ENCODE data around the gene LURAP1L.

The LURAP1L gene

GRCh38 chr9:12774861-12775678 is at the start of gene LURAP1L:
Gene LURAP1L (plus strand): TSS chr9:12775020. CDS start chr9:12775716, 696 bp downstream.
- no peaks in the 10 kb centered on the region for H3K27me3 ChIP-seq (ENCODE audit: insufficient read depth, low read length)
- no peaks in the 10 kb centered on the region for H3K9me3 ChIP-seq (ENCODE audit: low read length)
- H3K4me3 ChIP-seq (ENCODE audit: low read length), result peak within 1 kb of the TSS; percentile 67
- no peaks in the 10 kb centered on the region for H3K36me3 ChIP-seq (ENCODE audit: insufficient read depth, low read length)
- H3K4me1 ChIP-seq (ENCODE audit: insufficient read depth, low read length), result peaks cover 5% of the 10 kb centered on the region
- H2AFZ ChIP-seq (ENCODE audit: low read depth, low read length), result peak within 1 kb of the TSS; percentile 88

GRCh38 chr9:12726795-12727194 is 48.0 kb upstream of the LURAP1L start:
- H3K4me1 ChIP-seq (ENCODE audit: insufficient read depth, low read length), result no peaks in the 10 kb centered on the region
- no peak overlapping the region for H2AFZ ChIP-seq (ENCODE audit: low read depth, low read length)
- no peak overlapping the region for H3K4me3 ChIP-seq (ENCODE audit: low read length)
- no peaks in the 10 kb centered on the region for H3K9me3 ChIP-seq (ENCODE audit: low read length)
- H3K27me3 ChIP-seq (ENCODE audit: insufficient read depth, low read length), result no peaks in the 10 kb centered on the region
- no peaks in the 10 kb centered on the region for H3K36me3 ChIP-seq (ENCODE audit: insufficient read depth, low read length)

GRCh38 chr9:12730198-12730597 is 44.6 kb upstream of the LURAP1L start:
- no peaks in the 10 kb centered on the region for H3K4me1 ChIP-seq (ENCODE audit: insufficient read depth, low read length)
- no peak overlapping the region for H3K4me3 ChIP-seq (ENCODE audit: low read length)
- no peaks in the 10 kb centered on the region for H3K36me3 ChIP-seq (ENCODE audit: insufficient read depth, low read length)
- no peaks in the 10 kb centered on the region for H3K9me3 ChIP-seq (ENCODE audit: low read length)
- no peaks in the 10 kb centered on the region for H3K27me3 ChIP-seq (ENCODE audit: insufficient read depth, low read length)
- H2AFZ ChIP-seq (ENCODE audit: low read depth, low read length), result no peak overlapping the region

- peaks cover 2% of the 10 kb centered on the region for H3K4me1 ChIP-seq (ENCODE audit: insufficient read depth, low read length)
- H3K27me3 ChIP-seq (ENCODE audit: insufficient read depth, low read length), result no peaks in the 10 kb centered on the region
- no peaks in the 10 kb centered on the region for H3K36me3 ChIP-seq (ENCODE audit: insufficient read depth, low read length)
These were observed 43.9 kb upstream of the LURAP1L start for GRCh38 chr9:12730927-12731326.

GRCh38 chr9:12732971-12733370 is 41.8 kb upstream of the LURAP1L start:
- H3K27me3 ChIP-seq (ENCODE audit: insufficient read depth, low read length), result no peaks in the 10 kb centered on the region
- H3K4me3 ChIP-seq (ENCODE audit: low read length), result no peak overlapping the region
- no peak overlapping the region for H2AFZ ChIP-seq (ENCODE audit: low read depth, low read length)
- H3K4me1 ChIP-seq (ENCODE audit: insufficient read depth, low read length), result peaks cover 4% of the 10 kb centered on the region
- H3K36me3 ChIP-seq (ENCODE audit: insufficient read depth, low read length), result no peaks in the 10 kb centered on the region
- no peaks in the 10 kb centered on the region for H3K9me3 ChIP-seq (ENCODE audit: low read length)

More at GRCh38 chr9:12730927-12731326, 43.9 kb upstream of the LURAP1L start:
- Histone ChIP-seq H2AFZ (ENCODE audit: low read depth, low read length) (no peak overlapping the region), H3K9me3 (ENCODE audit: low read length) (no peaks in the 10 kb centered on the region), H3K4me3 (ENCODE audit: low read length) (no peak overlapping the region)

- no peak overlapping the region for H3K4me3 ChIP-seq (ENCODE audit: low read length)
- no peaks in the 10 kb centered on the region for H3K36me3 ChIP-seq (ENCODE audit: insufficient read depth, low read length)
- H2AFZ ChIP-seq (ENCODE audit: low read depth, low read length), result no peak overlapping the region
- H3K4me1 ChIP-seq (ENCODE audit: insufficient read depth, low read length), result peaks cover 30% of the 10 kb centered on the region
- no peaks in the 10 kb centered on the region for H3K27me3 ChIP-seq (ENCODE audit: insufficient read depth, low read length)
- H3K9me3 ChIP-seq (ENCODE audit: low read length), result no peaks in the 10 kb centered on the region
These were observed 39.2 kb upstream of the LURAP1L start for GRCh38 chr9:12735665-12736064.

- H3K4me1 ChIP-seq (ENCODE audit: insufficient read depth, low read length), result peaks cover 30% of the 10 kb centered on the region
- H3K9me3 ChIP-seq (ENCODE audit: low read length), result no peaks in the 10 kb centered on the region
These were observed 36.9 kb upstream of the LURAP1L start for GRCh38 chr9:12737871-12738270.

GRCh38 chr9:12739014-12739652 is 35.7 kb upstream of the LURAP1L start:
- Histone ChIP-seq H3K4me1 (ENCODE audit: insufficient read depth, low read length) (peaks cover 30% of the 10 kb centered on the region), H3K4me3 (ENCODE audit: low read length) (no peak overlapping the region), H2AFZ (ENCODE audit: low read depth, low read length) (no peak overlapping the region), H3K27me3 (ENCODE audit: insufficient read depth, low read length) (no peaks in the 10 kb centered on the region), H3K9me3 (ENCODE audit: low read length) (no peaks in the 10 kb centered on the region), H3K36me3 (ENCODE audit: insufficient read depth, low read length) (no peaks in the 10 kb centered on the region)

More at GRCh38 chr9:12737871-12738270, 36.9 kb upstream of the LURAP1L start:
- Histone ChIP-seq H3K36me3 (ENCODE audit: insufficient read depth, low read length) (no peaks in the 10 kb centered on the region), H2AFZ (ENCODE audit: low read depth, low read length) (no peak overlapping the region), H3K4me3 (ENCODE audit: low read length) (no peak overlapping the region), H3K27me3 (ENCODE audit: insufficient read depth, low read length) (no peaks in the 10 kb centered on the region)

GRCh38 chr9:12740845-12741244 is 34.0 kb upstream of the LURAP1L start:
- Histone ChIP-seq H3K27me3 (ENCODE audit: insufficient read depth, low read length) (no peaks in the 10 kb centered on the region), H3K36me3 (ENCODE audit: insufficient read depth, low read length) (no peaks in the 10 kb centered on the region), H3K9me3 (ENCODE audit: low read length) (no peaks in the 10 kb centered on the region), H3K4me1 (ENCODE audit: insufficient read depth, low read length) (peaks cover 28% of the 10 kb centered on the region), H3K4me3 (ENCODE audit: low read length) (no peak overlapping the region), H2AFZ (ENCODE audit: low read depth, low read length) (no peak overlapping the region)

GRCh38 chr9:12748016-12748415 is 26.8 kb upstream of the LURAP1L start:
- H2AFZ ChIP-seq (ENCODE audit: low read depth, low read length), result no peak overlapping the region
- H3K36me3 ChIP-seq (ENCODE audit: insufficient read depth, low read length), result no peaks in the 10 kb centered on the region
- H3K4me3 ChIP-seq (ENCODE audit: low read length), result no peak overlapping the region
- no peaks in the 10 kb centered on the region for H3K9me3 ChIP-seq (ENCODE audit: low read length)
- H3K4me1 ChIP-seq (ENCODE audit: insufficient read depth, low read length), result no peaks in the 10 kb centered on the region
- no peaks in the 10 kb centered on the region for H3K27me3 ChIP-seq (ENCODE audit: insufficient read depth, low read length)

- Histone ChIP-seq H2AFZ (ENCODE audit: low read depth, low read length) (no peak overlapping the region), H3K27me3 (ENCODE audit: insufficient read depth, low read length) (no peaks in the 10 kb centered on the region), H3K4me3 (ENCODE audit: low read length) (no peak overlapping the region), H3K9me3 (ENCODE audit: low read length) (no peaks in the 10 kb centered on the region), H3K36me3 (ENCODE audit: insufficient read depth, low read length) (no peaks in the 10 kb centered on the region), H3K4me1 (ENCODE audit: insufficient read depth, low read length) (no peaks in the 10 kb centered on the region)
These were observed 25.9 kb upstream of the LURAP1L start for GRCh38 chr9:12748954-12749353.

GRCh38 chr9:12753931-12754330 is 20.9 kb upstream of the LURAP1L start:
- Histone ChIP-seq H3K27me3 (ENCODE audit: insufficient read depth, low read length) (no peaks in the 10 kb centered on the region), H3K9me3 (ENCODE audit: low read length) (no peaks in the 10 kb centered on the region), H3K4me1 (ENCODE audit: insufficient read depth, low read length) (no peaks in the 10 kb centered on the region), H3K36me3 (ENCODE audit: insufficient read depth, low read length) (no peaks in the 10 kb centered on the region), H2AFZ (ENCODE audit: low read depth, low read length) (no peak overlapping the region), H3K4me3 (ENCODE audit: low read length) (no peak overlapping the region)

- no peaks in the 10 kb centered on the region for H3K9me3 ChIP-seq (ENCODE audit: low read length)
These were observed 15.1 kb upstream of the LURAP1L start for GRCh38 chr9:12759761-12760160.

More at GRCh38 chr9:12759761-12760160, 15.1 kb upstream of the LURAP1L start:
- Histone ChIP-seq H3K36me3 (ENCODE audit: insufficient read depth, low read length) (no peaks in the 10 kb centered on the region), H3K27me3 (ENCODE audit: insufficient read depth, low read length) (no peaks in the 10 kb centered on the region), H3K4me1 (ENCODE audit: insufficient read depth, low read length) (no peaks in the 10 kb centered on the region), H3K4me3 (ENCODE audit: low read length) (no peak overlapping the region), H2AFZ (ENCODE audit: low read depth, low read length) (peak overlapping the region; percentile 80)

Measured in neuron (in vitro differentiated cells).